NK-92 (cell line): ENCODE measurements around the gene CLASP1.
"Not testable (repeated sequence)": the region's sequence is repeated elsewhere in the genome, so short reads cannot be mapped to it uniquely, and the experiment has no call there.

Experiments
- DNase-seq: peaks from one replicate; lab custom pipeline; 2025; ENCODE audit not compliant: unreplicated experiment; lab: John Stamatoyannopoulos, UW

The CLASP1 gene

DNA sequence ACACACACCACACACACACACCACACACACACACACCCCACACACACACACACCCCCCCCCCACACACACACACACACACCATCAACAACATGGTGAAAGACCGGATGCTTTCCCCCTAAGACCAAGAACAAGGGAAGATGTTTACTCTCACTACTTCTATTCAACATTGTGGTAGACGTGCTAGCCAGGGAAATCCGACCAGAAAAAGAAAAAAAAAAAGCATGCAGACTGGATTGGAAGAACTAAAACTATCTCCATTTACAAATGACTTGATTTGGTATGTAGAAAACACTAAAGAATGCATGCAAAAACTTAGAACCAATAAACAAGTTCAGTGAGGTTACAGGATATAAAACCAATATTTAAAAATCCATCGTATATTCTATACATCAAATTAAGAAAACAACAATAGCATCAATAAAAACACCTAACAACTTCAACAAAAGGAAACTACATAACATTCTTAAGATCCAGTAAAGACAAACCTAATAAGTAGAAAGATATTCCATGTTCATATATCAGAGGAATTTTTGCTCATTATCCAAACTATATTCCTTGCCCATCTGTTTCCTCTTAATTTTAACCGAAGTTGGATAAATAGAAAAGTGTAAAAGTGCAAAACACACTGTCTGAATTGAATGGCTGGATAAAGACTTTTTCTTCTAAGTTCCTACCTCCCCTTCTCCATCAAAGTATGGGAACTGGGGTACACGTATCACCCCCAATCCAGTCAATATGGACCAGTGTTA, 170.1 kb downstream of the CLASP1 start:
- no peak for DNase-seq

DNA sequence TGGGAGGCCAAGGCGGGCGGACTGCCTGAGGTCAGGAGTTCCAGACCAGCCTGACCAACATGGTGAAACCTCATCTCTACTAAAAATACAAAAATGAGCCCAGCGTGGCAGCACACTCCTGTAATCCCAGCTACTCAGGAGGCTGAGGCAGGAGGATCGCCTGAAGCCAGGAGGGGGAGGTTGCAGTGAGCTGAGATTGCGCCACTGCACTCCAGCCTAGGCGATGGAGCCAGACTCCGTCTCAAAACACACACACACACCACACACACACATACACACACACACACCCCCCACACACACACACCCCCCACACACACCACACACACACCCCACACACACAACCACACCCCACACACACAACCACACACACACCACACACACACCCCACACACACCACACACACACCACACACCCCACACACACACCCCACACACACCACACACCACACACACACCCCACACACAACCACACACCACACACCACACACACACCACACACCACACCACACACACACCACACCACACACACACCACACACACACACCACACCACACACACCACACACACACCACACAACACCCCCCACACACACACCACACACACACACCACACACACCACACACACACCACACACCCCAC, 170.8 kb downstream of the CLASP1 start:
- DNase-seq, result not testable (repeated sequence)

DNA sequence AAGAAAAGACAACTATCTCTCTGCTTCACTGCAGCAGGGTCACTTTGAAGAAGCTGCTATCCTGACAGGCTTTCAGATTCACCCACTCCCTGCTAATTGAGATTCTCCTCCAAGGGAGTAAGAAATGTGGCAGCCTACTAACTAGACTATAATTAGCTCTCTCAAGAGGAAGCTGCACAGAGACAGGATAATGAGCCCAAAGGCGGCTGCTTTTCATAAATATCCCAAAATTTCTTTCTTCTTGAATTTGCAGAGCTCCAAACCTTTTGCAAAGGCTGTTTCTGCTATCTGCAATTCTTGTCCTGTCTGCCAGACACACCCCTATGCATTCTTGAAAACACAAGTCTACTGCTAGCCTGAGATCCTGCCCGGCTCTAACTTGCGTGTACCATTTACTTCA, 172.6 kb downstream of the CLASP1 start:
- DNase-seq, result no peak

DNA sequence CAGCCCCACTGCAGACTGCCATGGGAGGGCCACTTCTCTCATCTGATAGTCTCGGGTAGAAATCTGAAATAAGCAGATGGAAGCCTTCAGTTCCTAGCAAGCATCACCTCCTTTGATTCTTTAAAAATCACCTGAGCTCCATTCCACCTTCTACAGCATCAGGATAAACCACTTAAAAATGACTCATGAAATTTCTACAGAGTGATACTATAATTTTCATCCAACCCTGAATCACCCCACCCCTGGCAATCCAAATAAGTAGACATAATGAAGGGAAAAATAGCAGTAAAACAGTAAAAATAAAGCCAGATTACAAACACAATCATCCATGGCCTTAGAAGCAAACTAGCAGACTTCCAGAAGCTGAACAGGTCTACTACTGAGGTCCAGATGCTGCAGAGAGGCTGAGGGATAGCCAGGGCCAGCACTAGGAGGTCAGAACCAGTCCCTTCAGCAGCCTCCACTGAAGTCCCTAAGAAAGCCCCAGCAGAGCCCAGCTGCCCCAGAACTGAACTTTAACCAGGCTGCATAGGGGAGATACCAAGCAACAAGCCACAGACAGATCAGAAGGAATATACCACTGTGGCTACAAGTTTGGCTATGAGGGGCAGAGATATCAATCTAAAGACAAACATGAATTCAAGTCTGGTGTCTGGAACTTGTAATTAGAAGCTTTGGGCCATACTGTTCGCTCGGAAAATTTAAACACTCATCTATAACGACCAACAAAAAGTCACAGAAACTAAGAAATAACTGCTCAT, 173.3 kb downstream of the CLASP1 start:
- no peak for DNase-seq

DNA sequence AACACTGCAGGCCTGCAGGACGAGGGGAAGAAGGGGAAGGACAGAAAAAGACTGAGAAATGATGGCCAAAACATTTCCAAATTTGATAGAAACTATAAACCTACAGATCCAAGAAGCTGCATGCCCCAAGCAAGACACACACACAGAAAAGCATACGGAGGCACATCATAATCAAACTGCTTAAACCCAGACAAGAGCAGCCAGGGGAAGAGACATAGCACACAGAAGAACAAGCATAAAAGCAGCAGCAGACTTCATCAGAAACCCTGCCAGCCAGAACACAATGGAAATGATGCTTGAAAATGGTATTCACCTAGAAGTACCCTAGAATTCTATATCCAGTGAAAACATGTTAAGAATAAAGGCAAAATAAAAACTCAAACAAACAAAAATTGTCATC, 175.8 kb downstream of the CLASP1 start:
- no peak for DNase-seq

- DNase-seq, result no peak
Observed at GRCh38 chr2:121472470-121472993, 176.7 kb downstream of the CLASP1 start.

- DNase-seq, result no peak
Observed at GRCh38 chr2:121471532-121472469, 177.5 kb downstream of the CLASP1 start.

DNA sequence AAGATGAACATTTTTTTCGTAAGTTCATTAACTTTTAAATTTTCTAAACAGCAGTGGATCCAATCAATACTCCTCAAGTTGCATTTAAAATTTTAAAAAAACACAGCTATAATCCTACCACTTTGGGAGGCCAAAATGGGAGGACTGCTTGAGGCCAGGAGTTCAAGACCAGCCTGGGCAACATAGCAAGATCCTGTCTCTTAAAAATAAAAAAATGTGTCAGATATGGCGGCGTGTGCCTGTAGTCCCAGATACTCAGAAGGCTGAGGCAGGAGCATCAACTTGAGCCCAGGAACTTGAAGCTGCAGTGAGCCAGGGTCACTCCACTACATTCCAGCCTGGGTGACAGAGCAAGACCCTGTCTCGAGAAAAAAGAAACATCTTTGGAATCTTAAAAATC, 178.3 kb downstream of the CLASP1 start:
- no peak for DNase-seq

DNA sequence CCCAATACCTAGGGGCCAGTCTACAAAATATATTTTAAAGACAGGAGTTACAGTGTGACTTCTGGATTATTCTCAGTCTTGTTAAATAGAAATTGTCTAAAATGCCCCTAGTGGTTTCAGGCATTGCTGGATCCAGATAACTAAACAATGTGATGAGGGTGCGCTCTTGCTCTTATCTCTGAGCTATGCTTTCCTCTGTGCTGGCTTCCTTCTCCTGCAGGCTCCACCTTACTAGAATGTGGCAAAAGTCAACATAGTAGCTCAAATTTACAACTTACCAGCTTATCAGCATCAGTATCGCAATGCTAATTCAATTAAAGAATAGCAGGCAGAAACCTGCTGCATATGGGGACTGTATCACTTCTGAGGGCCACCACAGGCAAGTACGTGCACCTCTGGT, 179.9 kb downstream of the CLASP1 start:
- no peak for DNase-seq

- no peak for DNase-seq
Observed at GRCh38 chr2:121468936-121469335, 180.3 kb downstream of the CLASP1 start.

DNA sequence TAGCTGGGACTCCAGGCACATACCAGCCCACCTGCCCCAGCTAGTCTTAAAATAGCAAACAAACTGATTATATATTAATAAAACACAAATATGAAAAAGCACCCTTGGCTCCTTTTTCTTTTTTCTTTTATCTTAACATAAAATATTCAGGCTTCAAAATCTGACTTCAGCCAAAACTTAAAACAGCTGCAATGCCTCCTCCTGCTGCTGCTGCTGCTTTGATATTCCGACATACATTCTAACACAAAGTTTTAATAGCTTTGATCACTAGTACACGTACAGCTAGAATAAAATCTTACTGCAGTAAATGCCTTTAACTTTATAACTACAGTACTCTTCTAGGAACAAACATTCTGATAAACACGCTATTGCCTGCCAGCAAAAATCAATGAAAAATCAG, 190.0 kb downstream of the CLASP1 start:
- no peak for DNase-seq

DNA sequence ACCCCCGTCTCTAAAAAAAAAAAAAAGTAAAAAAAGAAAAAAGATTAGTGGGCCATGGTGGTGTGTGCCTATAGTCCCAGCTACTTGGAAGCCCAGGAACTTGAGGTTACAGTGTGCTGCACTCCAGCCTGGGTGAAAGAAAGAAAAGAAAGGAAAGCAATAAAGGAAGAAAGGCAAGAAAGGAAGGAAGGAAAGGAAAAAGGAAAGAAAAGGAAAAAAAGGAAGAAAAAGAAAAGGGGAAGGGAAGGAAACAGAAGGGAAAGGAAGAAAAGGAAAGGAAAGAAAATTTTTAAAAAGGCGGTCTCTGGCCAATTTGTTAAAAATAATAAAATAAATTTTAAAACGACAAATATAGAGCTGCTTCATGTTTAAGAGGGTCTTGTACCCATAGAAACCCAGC, 192.9 kb downstream of the CLASP1 start:
- DNase-seq, result no peak

GRCh38 chr2:121455446-121455845, 193.8 kb downstream of the CLASP1 start:
- no peak for DNase-seq

DNA sequence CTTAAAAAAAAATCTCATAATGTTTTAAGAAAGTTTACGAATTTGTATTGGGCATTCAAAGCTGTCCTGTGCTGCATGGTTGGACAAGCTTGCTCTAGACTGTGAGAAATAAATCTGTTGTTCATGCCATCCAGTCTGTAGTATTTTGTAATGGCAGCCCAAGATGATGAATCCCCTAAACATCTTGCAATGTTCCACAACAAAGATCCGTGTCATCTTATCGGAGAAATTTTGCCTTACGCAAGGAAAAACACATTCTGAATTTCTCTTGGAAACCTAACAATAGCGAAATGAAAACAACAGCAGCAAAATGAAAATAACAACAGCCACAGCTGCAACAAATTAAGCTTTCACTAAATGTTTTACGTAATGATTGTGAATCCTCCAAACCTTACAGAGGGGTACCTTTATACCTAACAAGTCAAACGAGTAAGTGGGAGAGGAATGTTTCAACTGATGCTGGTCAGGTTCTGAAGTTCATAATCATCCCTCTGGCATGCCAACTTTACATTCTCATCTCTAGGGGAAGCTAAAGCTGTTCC, 194.6 kb downstream of the CLASP1 start:
- no peak for DNase-seq

DNA sequence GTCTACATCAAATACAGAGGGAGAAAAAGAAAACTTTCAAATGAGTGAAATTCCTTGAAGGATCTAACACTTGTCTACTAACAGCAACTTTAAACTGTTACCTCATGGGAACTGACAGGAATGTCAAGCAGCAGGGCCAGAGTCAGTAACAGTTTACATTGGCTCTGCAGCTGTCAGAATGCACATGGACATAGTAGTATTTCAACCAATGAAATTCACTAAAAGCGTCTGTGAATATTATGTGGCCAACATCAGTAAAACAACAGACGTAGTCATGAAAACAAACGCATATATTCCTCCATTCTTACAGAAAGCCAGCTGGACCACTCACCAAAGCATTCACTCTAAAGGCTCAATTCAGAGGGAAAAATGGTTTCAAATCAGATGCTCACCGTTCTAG, 197.9 kb downstream of the CLASP1 start:
- DNase-seq, result no peak

GRCh38 chr2:121450301-121450700, 199.0 kb downstream of the CLASP1 start:
- DNase-seq, result no peak

DNA sequence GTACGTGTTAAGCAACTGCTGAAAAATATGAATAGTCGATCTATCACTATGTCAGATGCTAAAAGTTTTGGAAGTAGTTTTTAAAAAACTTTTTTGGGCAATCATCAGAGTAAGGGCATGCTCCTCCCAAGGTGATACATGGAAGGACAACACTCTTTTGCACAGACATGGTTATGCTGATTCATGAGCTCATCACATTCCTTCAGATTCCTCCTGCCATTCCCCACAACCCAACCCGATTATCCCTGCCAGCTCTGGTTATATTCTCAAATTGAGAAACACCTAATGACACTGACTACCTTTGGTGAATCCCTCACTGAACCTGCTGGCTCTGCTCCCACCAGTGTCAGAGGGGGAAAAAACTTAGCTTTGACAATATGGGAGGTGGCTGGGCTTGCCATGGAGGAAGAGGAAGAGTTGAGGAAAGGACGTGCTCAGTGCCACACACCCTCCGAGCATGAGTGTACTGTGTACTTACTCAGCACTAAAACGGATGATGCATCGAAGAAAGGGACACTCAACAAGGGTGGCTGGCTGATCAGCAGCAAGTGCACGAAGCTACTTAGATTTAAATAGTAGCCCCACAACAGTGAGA, 202.5 kb downstream of the CLASP1 start:
- no peak for DNase-seq

- DNase-seq, result no peak
Observed at GRCh38 chr2:121442889-121443288, 206.4 kb downstream of the CLASP1 start.

DNA sequence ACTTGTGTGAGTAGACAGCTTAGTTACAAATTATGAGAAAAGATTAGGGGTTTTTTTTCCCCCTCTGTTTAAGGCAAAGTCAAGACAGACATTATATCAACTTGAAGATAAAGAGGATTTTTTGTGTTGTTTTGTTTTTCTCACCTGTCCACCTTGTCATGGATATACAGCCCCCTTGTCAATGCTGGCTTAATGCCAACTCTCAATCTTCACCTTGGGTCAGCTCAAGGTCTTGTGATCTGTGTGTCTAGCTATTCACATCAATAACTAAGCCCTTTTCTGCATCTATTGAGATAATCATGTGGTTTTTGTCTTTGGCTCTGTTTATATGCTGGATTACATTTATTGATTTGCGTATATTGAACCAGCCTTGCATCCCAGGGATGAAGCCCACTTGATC, 211.0 kb downstream of the CLASP1 start:
- not testable (repeated sequence) for DNase-seq

DNA sequence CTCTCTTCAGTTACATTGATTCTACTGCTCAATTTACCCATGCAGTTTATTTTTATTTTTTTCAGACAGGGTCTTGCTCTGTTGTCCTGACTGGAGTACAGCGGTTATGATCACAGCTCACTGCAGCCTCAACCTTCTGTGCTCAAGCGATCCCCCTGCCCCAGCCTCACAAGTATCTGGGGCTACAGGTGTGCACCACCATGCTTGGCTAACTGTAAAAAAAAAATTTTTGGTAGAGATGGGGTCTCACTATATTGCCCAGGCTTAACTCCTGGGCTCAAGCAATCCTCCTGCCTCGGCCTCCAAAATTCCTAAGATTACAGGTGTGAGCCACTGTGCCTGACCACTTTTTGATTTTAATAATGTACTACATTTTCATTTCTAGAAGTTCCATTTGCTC, 212.3 kb downstream of the CLASP1 start:
- no peak for DNase-seq
